ENCODE measurements around the gene KIF26A.

- TF ChIP-seq CTCF (tag by site-specific recombination; IDR thresholded peaks at IDR 0.05) (no peak), ZNF830 (tag by site-specific recombination; IDR thresholded peaks at IDR 0.05; ENCODE audit: low read depth) (no peak), ZBTB44 (tag by site-specific recombination; IDR thresholded peaks at IDR 0.05) (no peak), ZNF280D (tag by site-specific recombination; IDR thresholded peaks at IDR 0.05) (no peak), ZBTB21 (tag by site-specific recombination; IDR thresholded peaks at IDR 0.05) (no peak), ZNF362 (tag by site-specific recombination; IDR thresholded peaks at IDR 0.05) (no peak), MYNN (tag by site-specific recombination; IDR thresholded peaks at IDR 0.05; ENCODE audit: borderline replicate concordance) (no peak), PBX3 (CRISPR knock-in tag; IDR thresholded peaks at IDR 0.05) (no peak)
Measured at GRCh38 chr14:104110491-104111209, 27.7 kb upstream of the KIF26A start.

Data from HEK293 (cell line).